H1 (cell line): ENCODE measurements around the gene CHST11. TPM values are rescaled to one million over a fixed set of nuclear protein-coding genes. Genes with fewer than 3 reads are reported as not detected.

Experiments
- NANOG ChIP-seq: IDR thresholded peaks from 2 replicates; pipeline ENCODE4 v1.6.1; 2011; ENCODE audit warnings: low read length, low read depth, mild to moderate bottlenecking, inconsistent platforms; ENCODE audit not compliant: insufficient read depth, poor library complexity, severe bottlenecking
- SUZ12 ChIP-seq: fragments of 200-600 bp; sonication (generic); IDR thresholded peaks from 2 replicates; pipeline ENCODE4 v1.6.1; 2012; ENCODE audit warnings: mild to moderate bottlenecking, inconsistent platforms, low read length, moderate library complexity, mixed read lengths
- polyA plus RNA-seq, 7 experiments: library from polyadenylated mRNA; depleted of rRNA in 3 of 7; stranded (reverse) in 5 of 7; unstranded in 2 of 7; fragments of >200 nt in 5 of 7; fragments of 200-250 nt in 2 of 7; gene quantifications; 1 replicate in 5 of 7; 2 replicates in 1 of 7; 4 replicates in 1 of 7; pipeline versions ENCODE4 v1.2.1 to v1.2.3, GENCODE V29; 2011 to 2013; ENCODE audit warnings: missing spikeins in 2 of 7, mixed read lengths in 2 of 7
- total RNA-seq: library from RNA; stranded (reverse); fragmentation: NEBNext Ultra II Directional; extraction: Animal tissue kit (Norgen Biotek cat#: 25700); gene quantifications from 2 replicates; pipeline ENCODE4 v1.2.1, GENCODE V29; 2021

The CHST11 gene
- total and polyA plus RNA-seq, 2 of the 8 experiments (the other 6 are each of a cell fraction or from before 2014, with no cell fraction given) = 14.4 to 20.8 TPM

DNA sequence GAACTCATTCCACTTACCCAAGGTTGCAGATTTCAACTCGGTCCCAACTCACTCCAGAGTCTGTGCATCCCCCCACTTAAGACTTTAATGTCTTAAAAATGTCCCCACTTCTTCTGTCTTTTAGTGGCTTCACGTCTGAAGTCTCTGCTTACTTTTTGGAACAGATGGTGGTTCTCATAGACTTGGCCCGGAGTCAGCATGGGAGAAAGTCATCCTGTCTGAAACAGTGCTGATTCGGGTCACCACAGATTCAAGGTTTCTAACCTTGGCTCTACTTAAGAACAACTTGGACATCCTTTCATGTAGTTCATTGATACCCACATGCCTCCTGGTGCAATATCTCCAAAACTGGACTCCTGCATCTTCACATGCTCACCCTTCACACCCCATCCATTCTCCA is 26.0 kb downstream of the CHST11 start (continued):
- no peak for TF ChIP-seq SUZ12
- TF ChIP-seq NANOG = no peak
